Sigmoid colon (tissue), 4 donors: ENCODE results near the gene ENTREP3.

Experiments
- EP300 ChIP-seq, 4 donors: sonication (generic); formaldehyde crosslinking; IDR thresholded peaks; one replicate each; pipeline ENCODE4 v1.6.1; 2017; ENCODE audit warnings: antibody characterized with exemption in 4 of 4
- POLR2A ChIP-seq, 2 donors: fragments of 450-650 bp; IDR thresholded peaks; one replicate each; pipeline ENCODE4 v1.6.1; 2016; ENCODE audit warnings: antibody characterized with exemption in 2 of 2, mild to moderate bottlenecking in 2 of 2, moderate library complexity in 2 of 2
- POLR2AphosphoS5 ChIP-seq, 4 donors: sonication (generic); formaldehyde crosslinking; IDR thresholded peaks; one replicate each; pipeline ENCODE4 v1.6.1; 2017; ENCODE audit warnings: antibody characterized with exemption in 4 of 4
- TF ChIP-seq, protein P1 (sequence below), 4 experiments: fragments of 450-650 bp in 3 of 4; fragments of 200-600 bp in 1 of 4; IDR thresholded peaks; one replicate each; pipeline ENCODE4 v1.5.1; 2016 to 2019; ENCODE audit warnings: antibody characterized with exemption in 4 of 4, mild to moderate bottlenecking in 3 of 4, moderate library complexity in 2 of 4

- TF ChIP-seq, protein P1, sequence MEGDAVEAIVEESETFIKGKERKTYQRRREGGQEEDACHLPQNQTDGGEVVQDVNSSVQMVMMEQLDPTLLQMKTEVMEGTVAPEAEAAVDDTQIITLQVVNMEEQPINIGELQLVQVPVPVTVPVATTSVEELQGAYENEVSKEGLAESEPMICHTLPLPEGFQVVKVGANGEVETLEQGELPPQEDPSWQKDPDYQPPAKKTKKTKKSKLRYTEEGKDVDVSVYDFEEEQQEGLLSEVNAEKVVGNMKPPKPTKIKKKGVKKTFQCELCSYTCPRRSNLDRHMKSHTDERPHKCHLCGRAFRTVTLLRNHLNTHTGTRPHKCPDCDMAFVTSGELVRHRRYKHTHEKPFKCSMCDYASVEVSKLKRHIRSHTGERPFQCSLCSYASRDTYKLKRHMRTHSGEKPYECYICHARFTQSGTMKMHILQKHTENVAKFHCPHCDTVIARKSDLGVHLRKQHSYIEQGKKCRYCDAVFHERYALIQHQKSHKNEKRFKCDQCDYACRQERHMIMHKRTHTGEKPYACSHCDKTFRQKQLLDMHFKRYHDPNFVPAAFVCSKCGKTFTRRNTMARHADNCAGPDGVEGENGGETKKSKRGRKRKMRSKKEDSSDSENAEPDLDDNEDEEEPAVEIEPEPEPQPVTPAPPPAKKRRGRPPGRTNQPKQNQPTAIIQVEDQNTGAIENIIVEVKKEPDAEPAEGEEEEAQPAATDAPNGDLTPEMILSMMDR (IDR thresholded peaks at IDR 0.05) = no peak
- no peak for TF ChIP-seq POLR2A (IDR thresholded peaks at IDR 0.05)
- no peak for TF ChIP-seq EP300 (IDR thresholded peaks at IDR 0.05)
- TF ChIP-seq POLR2AphosphoS5 (IDR thresholded peaks at IDR 0.05) = peak in 1 of 4 donors; percentile 25
These were observed 36.3 kb downstream of the ENTREP3 start for GRCh38 chr1:155218854-155219591.
